ENCODE data around the gene NEURL1.

Gene NEURL1

GRCh38 chr10:103572347-103573204 is 79.1 kb downstream of the NEURL1 start:
- no peak overlapping the region for H3K4me3 ChIP-seq (ENCODE audit: low read depth, low read length)
- TF ChIP-seq CTCF (IDR thresholded peaks at IDR 0.05; ENCODE audit: low read depth, low read length), result no peak

- H3K4me3 ChIP-seq (ENCODE audit: low read depth, low read length), result no peak overlapping the region
- no peak for TF ChIP-seq CTCF (IDR thresholded peaks at IDR 0.05; ENCODE audit: low read depth, low read length)
Measured at GRCh38 chr10:103573205-103573487, 79.6 kb downstream of the NEURL1 start.

DNA sequence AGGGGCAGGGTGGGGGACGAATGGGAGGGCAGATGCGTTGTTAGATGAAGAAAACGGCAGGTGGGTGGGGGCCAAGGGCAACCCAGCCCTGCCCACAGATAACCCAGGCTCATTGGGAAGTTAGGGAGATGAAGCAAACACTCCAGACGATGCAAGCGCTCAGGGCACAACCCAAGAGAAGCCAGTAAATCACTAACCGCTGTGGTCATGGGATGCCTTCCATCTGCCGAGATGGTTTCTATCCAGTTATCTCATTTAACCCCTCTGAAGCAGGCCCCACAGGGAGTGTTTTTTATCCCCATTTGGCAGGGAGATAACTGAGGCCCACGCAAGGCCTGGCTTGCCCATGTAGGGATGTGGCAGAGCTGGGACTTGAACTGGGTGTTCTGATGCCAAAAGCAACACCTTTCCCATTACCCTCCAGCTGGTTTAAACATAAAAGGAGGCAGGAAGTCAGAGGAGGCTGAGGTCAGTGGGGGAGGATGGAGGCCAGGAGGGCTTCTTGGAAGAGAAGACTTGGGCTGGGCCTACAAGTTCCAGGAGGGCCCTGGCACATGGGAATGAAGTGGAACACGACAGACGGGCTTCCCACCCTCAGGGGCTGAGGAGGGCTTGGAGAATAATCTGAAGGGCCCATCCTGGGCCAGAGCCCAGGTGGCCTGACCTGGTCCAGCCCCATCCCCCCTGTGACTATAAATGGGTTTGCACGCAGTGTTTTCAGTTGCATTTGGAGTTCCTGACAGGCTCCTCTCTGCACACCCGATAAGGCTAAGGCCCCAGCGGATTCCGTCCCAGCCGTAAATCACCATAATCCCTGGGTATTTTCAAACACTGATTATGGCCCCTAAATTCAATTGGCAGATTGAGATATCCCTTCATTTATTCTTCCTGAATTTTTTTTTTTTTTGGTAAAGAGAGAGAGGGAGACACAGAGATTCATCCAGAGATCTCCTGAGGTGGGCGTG is 80.9 kb downstream of the NEURL1 start:
- TF ChIP-seq CTCF (IDR thresholded peaks at IDR 0.05; ENCODE audit: low read depth, low read length), result no peak

DNA sequence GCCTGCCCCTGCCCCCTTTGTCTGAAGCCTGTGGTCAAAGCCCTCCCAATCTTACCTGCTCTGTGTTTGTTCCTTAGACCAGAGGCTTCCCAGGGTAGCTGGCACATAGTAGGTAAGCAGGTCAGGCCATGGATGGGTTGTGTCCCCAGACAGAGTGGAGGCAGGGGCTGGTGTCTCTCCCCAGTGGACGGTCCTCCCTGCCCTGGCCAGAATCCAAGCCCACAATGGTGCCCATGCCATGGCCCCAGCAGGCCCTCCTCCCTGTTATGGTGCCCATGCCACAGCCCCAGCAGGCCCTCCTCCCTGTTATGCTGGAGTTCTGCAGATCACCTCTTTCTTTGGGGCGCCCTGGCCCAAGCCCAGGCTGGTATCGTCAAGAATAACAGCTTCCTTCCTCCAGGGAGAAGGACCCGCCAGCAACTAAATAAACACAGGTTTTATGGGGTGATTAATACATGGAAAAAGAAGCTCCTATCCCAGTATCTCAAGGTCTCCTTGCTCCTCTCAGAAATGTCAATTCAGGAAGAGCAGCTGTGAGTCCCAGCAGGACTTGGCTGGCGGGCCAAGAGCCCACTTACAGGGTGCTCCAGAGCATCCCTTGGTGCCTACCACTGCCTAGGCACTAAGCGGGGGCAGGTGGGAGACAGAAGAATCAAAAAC is 82.0 kb downstream of the NEURL1 start:
- TF ChIP-seq CTCF (IDR thresholded peaks at IDR 0.05; ENCODE audit: low read depth, low read length), result no peak
- H3K4me3 ChIP-seq (ENCODE audit: low read depth, low read length), result no peak overlapping the region

More for the DNA sequence above, 80.9 kb downstream of the NEURL1 start:
- no peak overlapping the region for H3K4me3 ChIP-seq (ENCODE audit: low read depth, low read length)

- no peak for TF ChIP-seq CTCF (IDR thresholded peaks at IDR 0.05; ENCODE audit: low read depth, low read length)
- H3K4me3 ChIP-seq (ENCODE audit: low read depth, low read length), result no peak overlapping the region
Measured at GRCh38 chr10:103576076-103576471, 82.6 kb downstream of the NEURL1 start.

DNA sequence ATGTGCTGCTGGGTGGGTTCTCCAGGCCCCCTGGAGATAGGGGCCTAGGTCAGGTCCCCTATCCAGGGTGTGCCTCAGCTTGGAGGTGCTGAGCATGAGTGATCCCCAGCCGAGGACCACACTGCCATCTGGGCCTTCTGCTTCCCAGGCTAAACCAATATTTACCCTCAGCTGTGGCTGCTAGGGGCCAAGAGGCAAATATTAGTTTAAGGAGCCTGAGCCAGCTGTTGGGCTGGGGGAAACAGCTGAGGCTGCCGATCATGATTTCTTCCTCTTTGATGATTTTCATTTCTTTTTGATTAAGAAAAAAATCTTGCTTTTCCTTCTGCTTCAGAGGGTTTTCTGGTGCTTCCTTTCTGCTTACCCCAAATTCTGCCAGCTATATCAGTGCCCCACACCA is 83.4 kb downstream of the NEURL1 start:
- H3K4me3 ChIP-seq (ENCODE audit: low read depth, low read length), result no peak overlapping the region
- TF ChIP-seq CTCF (IDR thresholded peaks at IDR 0.05; ENCODE audit: low read depth, low read length), result no peak

All from WI38 (cell line).